Right lobe of liver (tissue), 4 donors: ENCODE measurements around the gene CATSPERD.

Experiments used
- CTCF ChIP-seq, 4 donors: fragments of 200-600 bp in 3 of 4; fragments of 450-650 bp in 1 of 4; IDR thresholded peaks; one replicate each; pipeline versions ENCODE4 v1.5.1 to v1.8.0; 2016 to 2022; ENCODE audit warnings: antibody characterized with exemption in 4 of 4, mild to moderate bottlenecking in 2 of 4
- POLR2A ChIP-seq: fragments of 450-650 bp; IDR thresholded peaks from one replicate; pipeline ENCODE4 v1.6.1; 2017; ENCODE audit warnings: antibody characterized with exemption, mild to moderate bottlenecking
- donor health status: DM: no; HTN: no; CAD: no.
- donor health status: DM: no; HTN: no; CAD: no.
- donor health status: DM: no; HTN: yes; CAD: no.

GRCh38 chr19:5680437-5681368 lies 39.7 kb upstream of the CATSPERD start, which contains the start of the genes HSD11B1L and MICOS13:
- TF ChIP-seq POLR2A (no peak), CTCF (IDR thresholded peaks at IDR 0.05) (no peak)
